ACC112 (cell line): ENCODE results near the gene NEMF.
"Not testable (repeated sequence)": the region's sequence is repeated elsewhere in the genome, so short reads cannot be mapped to it uniquely, and the experiment has no call there.

Experiments used
- H2AFZ ChIP-seq: fragments of 200-600 bp; sonication (generic); one replicate; pipeline ENCODE4 v1.6.0; 2017; ENCODE audit warnings: antibody characterized with exemption, low read length; ENCODE audit not compliant: unreplicated experiment
- H3K27ac ChIP-seq: fragments of 200-600 bp; sonication (generic); 2 replicates; pipeline ENCODE4 v1.5.1; 2014; ENCODE audit warnings: low read depth, mild to moderate bottlenecking, antibody characterized with exemption, low read length, moderate library complexity
- H3K27me3 ChIP-seq: fragments of 200-600 bp; sonication (generic); 2 replicates; pipeline ENCODE4 v1.6.1; 2014; ENCODE audit warnings: mild to moderate bottlenecking, antibody characterized with exemption, low read length, moderate library complexity, mixed read lengths; ENCODE audit not compliant: insufficient read depth
- H3K36me3 ChIP-seq: fragments of 200-600 bp; sonication (generic); 2 replicates; pipeline ENCODE4 v1.6.1; 2016; ENCODE audit warnings: mild to moderate bottlenecking, antibody characterized with exemption, low read length, moderate library complexity, mixed read lengths; ENCODE audit not compliant: insufficient read depth
- H3K4me1 ChIP-seq: fragments of 200-600 bp; sonication (generic); one replicate; pipeline ENCODE4 v1.6.1; 2016; ENCODE audit warnings: low read length, mixed read lengths; ENCODE audit not compliant: insufficient read depth, unreplicated experiment, control insufficient read depth
- H3K4me3 ChIP-seq: fragments of 200-600 bp; sonication (generic); 2 replicates; pipeline ENCODE4 v1.5.1; 2014; ENCODE audit warnings: mild to moderate bottlenecking, low read depth, low read length
- H3K79me2 ChIP-seq: fragments of 200-600 bp; sonication (generic); one replicate; pipeline ENCODE4 v1.6.0; 2016; ENCODE audit warnings: low read length; ENCODE audit not compliant: control insufficient read depth, unreplicated experiment, insufficient read depth

Gene NEMF

DNA sequence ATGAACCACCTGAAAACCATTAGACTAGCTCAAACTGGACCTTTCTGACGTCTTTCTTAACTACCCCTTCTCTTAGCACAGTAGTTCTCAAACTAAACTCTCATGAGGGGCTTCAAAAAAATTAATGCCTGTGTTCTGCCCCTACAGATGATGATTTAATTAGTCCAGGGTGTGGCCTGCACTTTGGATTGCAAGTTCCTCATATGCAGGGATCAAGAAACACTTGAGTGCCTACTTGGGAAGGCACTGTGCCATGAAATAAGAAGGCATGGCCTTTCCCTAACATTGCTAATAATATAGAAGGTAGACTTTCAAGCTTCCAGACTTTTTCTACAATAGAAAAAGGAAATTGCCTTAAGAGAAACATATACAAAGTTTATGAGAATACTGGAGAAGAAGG lies 107.4 kb downstream of the NEMF start:
- Histone ChIP-seq H3K27me3 (no peaks in the 10 kb centered on the region), H2AFZ (no peak overlapping the region), H3K27ac (no peak overlapping the region), H3K4me1 (no peaks in the 10 kb centered on the region), H3K36me3 (no peaks in the 10 kb centered on the region), H3K79me2 (no peaks in the 10 kb centered on the region), H3K4me3 (no peak overlapping the region)

DNA sequence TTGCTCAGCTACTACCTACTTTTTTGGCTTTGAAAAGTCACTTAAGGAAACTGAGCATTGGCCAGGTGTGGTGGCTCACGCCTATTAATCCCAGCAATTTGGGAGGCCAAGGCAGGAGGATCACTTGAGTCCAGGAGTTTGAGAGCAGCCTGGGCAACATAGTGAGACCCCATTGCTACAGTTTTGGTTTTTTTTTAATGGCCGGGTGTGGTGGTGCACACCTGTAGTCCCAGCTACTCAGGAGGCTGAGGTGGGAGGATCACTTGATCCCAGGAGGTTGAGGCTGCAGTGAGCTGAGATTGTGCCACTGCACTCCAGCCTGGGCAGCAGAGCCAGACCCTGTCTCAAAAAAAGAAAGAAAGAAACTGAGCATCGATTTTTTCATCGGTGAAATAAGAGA lies 116.9 kb downstream of the NEMF start:
- H3K36me3 ChIP-seq, H3K79me2 ChIP-seq, H3K4me3 ChIP-seq, H3K27ac ChIP-seq, H3K4me1 ChIP-seq, H3K27me3 ChIP-seq, H2AFZ ChIP-seq: not testable (repeated sequence)

DNA sequence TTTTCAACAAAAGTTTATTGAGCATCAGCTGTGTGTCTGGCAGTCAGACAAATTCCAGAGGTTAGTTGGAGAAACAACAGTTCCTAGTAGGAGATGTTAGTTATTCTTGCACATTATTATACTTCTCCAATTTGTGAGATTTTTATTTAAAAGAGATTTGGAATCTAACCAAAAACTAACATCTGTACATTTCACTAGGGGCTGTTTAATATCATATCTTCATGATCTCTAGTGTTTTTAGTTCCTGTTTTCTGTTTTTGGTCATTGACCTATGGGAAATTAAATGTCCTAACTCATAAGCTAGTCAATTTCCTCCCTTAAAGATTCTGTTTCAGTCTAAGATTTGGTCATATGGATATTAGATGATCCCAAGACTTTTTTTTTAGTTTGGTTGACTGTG lies 118.8 kb downstream of the NEMF start:
- Histone ChIP-seq H2AFZ (no peak overlapping the region), H3K27me3 (no peaks in the 10 kb centered on the region), H3K36me3 (no peaks in the 10 kb centered on the region), H3K4me1 (no peaks in the 10 kb centered on the region), H3K4me3 (no peak overlapping the region), H3K27ac (no peak overlapping the region), H3K79me2 (no peaks in the 10 kb centered on the region)

DNA sequence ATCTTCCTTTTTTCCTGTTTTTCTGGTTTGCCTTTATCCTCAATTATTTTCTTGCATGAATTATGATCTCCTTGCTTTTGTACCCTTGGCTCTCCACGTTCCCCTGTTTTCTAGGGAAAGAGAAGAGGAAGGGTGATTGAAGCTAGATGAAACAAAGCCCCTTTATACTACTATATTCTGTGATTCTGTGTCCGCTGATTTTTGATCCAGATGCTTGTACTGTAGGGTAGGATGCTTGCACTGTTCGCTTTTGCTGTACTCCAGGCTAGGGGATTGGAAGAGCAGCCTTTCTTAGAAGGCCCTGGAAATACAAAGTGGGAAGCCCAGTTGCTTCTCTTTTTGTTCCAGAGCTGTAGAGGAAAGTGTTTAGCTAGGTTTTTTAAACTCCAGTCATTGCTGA lies 119.7 kb downstream of the NEMF start:
- no peaks in the 10 kb centered on the region for H3K79me2 ChIP-seq
- H3K4me1 ChIP-seq, result no peaks in the 10 kb centered on the region
- H3K4me3 ChIP-seq, result no peak overlapping the region
- H3K27me3 ChIP-seq, result no peaks in the 10 kb centered on the region
- H2AFZ ChIP-seq, result no peak overlapping the region
- no peak overlapping the region for H3K27ac ChIP-seq
- H3K36me3 ChIP-seq, result no peaks in the 10 kb centered on the region
